Measurements from ENCODE around the gene SLMAP.

SLMAP gene

GRCh38 chr3:57948080-57948671 lies 192.1 kb downstream of the SLMAP start:
- DNase-seq: no peak

GRCh38 chr3:57948781-57949242 lies 192.7 kb downstream of the SLMAP start:
- no peak for DNase-seq

- DNase-seq: no peak
These were observed 193.2 kb downstream of the SLMAP start for GRCh38 chr3:57949344-57949743.

- no peak for DNase-seq
These were observed 193.9 kb downstream of the SLMAP start for GRCh38 chr3:57949785-57950615.

GRCh38 chr3:57951066-57951882 lies 195.2 kb downstream of the SLMAP start:
- DNase-seq: no peak

GRCh38 chr3:57952208-57952631 lies 196.1 kb downstream of the SLMAP start:
- DNase-seq: no peak

- DNase-seq: no peak
These were observed 196.5 kb downstream of the SLMAP start for GRCh38 chr3:57952651-57953050.

GRCh38 chr3:57953576-57953975 lies 197.5 kb downstream of the SLMAP start:
- no peak for DNase-seq

- no peak for DNase-seq
These were observed 200.2 kb downstream of the SLMAP start for GRCh38 chr3:57956119-57956832.

- DNase-seq: no peak
These were observed 200.7 kb downstream of the SLMAP start for GRCh38 chr3:57956833-57957174.

GRCh38 chr3:57957824-57958223 lies 201.7 kb downstream of the SLMAP start:
- no peak for DNase-seq

- DNase-seq: no peak
These were observed 202.7 kb downstream of the SLMAP start for GRCh38 chr3:57958642-57959422.

- DNase-seq: no peak
These were observed 203.5 kb downstream of the SLMAP start for GRCh38 chr3:57959423-57960173.

GRCh38 chr3:57960174-57960505 lies 204.0 kb downstream of the SLMAP start:
- no peak for DNase-seq

- DNase-seq: no peak
These were observed 205.2 kb downstream of the SLMAP start for GRCh38 chr3:57961177-57961827.

GRCh38 chr3:57961828-57962447 lies 205.8 kb downstream of the SLMAP start:
- no peak for DNase-seq

- DNase-seq: no peak
These were observed 206.3 kb downstream of the SLMAP start for GRCh38 chr3:57962448-57962834.

- DNase-seq: no peak
These were observed 207.8 kb downstream of the SLMAP start for GRCh38 chr3:57963811-57964346.

GRCh38 chr3:57966829-57967228 lies 210.7 kb downstream of the SLMAP start:
- DNase-seq: no peak

GRCh38 chr3:57967590-57967989 lies 211.5 kb downstream of the SLMAP start:
- no peak for DNase-seq
